SU-DHL-6 (cell line): ENCODE results near the gene PRXL2B.

Experiments
- EZH2phosphoT487 ChIP-seq: fragments of 200-600 bp; sonication (generic), shearing (Covaris generic); conservative IDR thresholded peaks from 2 replicates; pipeline ENCODE4 v1.6.1; 2018; ENCODE audit warnings: mild to moderate bottlenecking, antibody characterized with exemption, low read length, moderate library complexity, mixed read lengths
- TF ChIP-seq, protein P1 (sequence below): fragments of 200-600 bp; sonication (generic); IDR thresholded peaks from one replicate; pipeline ENCODE4 v1.5.1; 2017; ENCODE audit warnings: antibody characterized with exemption, mild to moderate bottlenecking, low read length, moderate library complexity; ENCODE audit not compliant: insufficient read depth, poor library complexity, severe bottlenecking

DNA sequence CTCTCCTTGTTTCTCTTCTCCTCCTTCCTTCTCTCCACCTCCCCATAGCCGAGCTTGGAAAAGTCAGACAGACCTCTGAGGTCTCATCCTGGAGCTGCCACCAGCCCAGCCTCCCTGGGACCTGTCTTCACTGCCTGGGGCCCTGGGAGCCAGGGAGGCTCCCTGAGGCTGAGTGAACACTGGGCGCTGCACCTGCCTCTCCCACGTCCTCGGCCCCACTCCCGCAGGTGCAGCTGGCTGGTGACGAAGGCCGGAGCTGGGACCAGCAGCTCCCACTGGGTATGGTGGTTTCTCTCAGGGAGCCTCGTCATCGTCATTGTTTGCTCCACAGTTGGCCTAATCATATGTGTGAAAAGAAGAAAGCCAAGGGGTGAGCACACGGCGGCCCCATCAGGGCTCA lies 25.1 kb upstream of the PRXL2B start:
- TF ChIP-seq, protein P1, sequence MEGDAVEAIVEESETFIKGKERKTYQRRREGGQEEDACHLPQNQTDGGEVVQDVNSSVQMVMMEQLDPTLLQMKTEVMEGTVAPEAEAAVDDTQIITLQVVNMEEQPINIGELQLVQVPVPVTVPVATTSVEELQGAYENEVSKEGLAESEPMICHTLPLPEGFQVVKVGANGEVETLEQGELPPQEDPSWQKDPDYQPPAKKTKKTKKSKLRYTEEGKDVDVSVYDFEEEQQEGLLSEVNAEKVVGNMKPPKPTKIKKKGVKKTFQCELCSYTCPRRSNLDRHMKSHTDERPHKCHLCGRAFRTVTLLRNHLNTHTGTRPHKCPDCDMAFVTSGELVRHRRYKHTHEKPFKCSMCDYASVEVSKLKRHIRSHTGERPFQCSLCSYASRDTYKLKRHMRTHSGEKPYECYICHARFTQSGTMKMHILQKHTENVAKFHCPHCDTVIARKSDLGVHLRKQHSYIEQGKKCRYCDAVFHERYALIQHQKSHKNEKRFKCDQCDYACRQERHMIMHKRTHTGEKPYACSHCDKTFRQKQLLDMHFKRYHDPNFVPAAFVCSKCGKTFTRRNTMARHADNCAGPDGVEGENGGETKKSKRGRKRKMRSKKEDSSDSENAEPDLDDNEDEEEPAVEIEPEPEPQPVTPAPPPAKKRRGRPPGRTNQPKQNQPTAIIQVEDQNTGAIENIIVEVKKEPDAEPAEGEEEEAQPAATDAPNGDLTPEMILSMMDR = no peak
- no peak for TF ChIP-seq EZH2phosphoT487
